Keratinocyte (primary cell): ENCODE results near the gene ATP6V0D1.

ENCODE experiments used
- CTCF ChIP-seq, 3 experiments: IDR thresholded peaks in 1 of 3; conservative IDR thresholded peaks in 1 of 3; optimal IDR thresholded peaks in 1 of 3; 2 replicates in 2 of 3; 3 replicates in 1 of 3; pipeline versions ENCODE3 to v1.5.1; 2011; ENCODE audit warnings: low read length in 3 of 3, mild to moderate bottlenecking in 3 of 3, moderate library complexity in 2 of 3, control low read depth in 1 of 3, inconsistent platforms in 1 of 3; ENCODE audit not compliant: insufficient read depth in 2 of 3; ENCODE audit errors: extremely low read depth in 1 of 3
- EZH2 ChIP-seq: IDR thresholded peaks from one replicate; pipeline ENCODE4 v1.6.1; 2012; ENCODE audit warnings: inconsistent platforms, mild to moderate bottlenecking, low read length, moderate library complexity

GRCh38 chr16:67399749-67400704 lies 80.9 kb downstream of the ATP6V0D1 start:
- TF ChIP-seq CTCF (optimal IDR thresholded peaks at IDR 0.05 in 1 of 3, IDR thresholded peaks at IDR 0.05 in 1 of 3, conservative IDR thresholded peaks at IDR 0.05 in 1 of 3; ENCODE audit: extremely low read depth in 1 of 3, insufficient read depth in 2 of 3, low read length in 3 of 3), result no peak
- no peak for TF ChIP-seq EZH2
